Omental fat pad (tissue), 4 donors: ENCODE results near the gene USF2. TPM values are rescaled to one million over a fixed set of nuclear protein-coding genes. Genes with fewer than 3 reads are reported as not detected.
"Not testable (repeated sequence)": the region's sequence is repeated elsewhere in the genome, so short reads cannot be mapped to it uniquely, and the experiment has no call there.

Source experiments
- ATAC-seq: fragments of 150-250 bp; one replicate; pipeline ENCODE4 v1.9.1; 2016; ENCODE audit warnings: mild to moderate bottlenecking, moderate library complexity; ENCODE audit not compliant: low FRiP score
- DNase-seq: peaks from one replicate; pipeline ENCODE4 v3.0.0-alpha.2; 2019; ENCODE audit warnings: low spot score
- CTCF ChIP-seq, 3 donors: fragments of 450-650 bp; IDR thresholded peaks; one replicate each; pipeline ENCODE4 v1.5.1; 2016 to 2017; ENCODE audit warnings: antibody characterized with exemption in 3 of 3, mild to moderate bottlenecking in 3 of 3, moderate library complexity in 2 of 3
- total RNA-seq, 4 donors: library from RNA; depleted of rRNA; stranded (reverse); fragments of >200 nt; gene quantifications; one replicate each; pipeline ENCODE4 v1.1.0, GENCODE V29; 2016

The USF2 gene
- total RNA-seq, 4 donors from 2014 or later, result 67.0 to 106 (median 92.0) TPM

DNA sequence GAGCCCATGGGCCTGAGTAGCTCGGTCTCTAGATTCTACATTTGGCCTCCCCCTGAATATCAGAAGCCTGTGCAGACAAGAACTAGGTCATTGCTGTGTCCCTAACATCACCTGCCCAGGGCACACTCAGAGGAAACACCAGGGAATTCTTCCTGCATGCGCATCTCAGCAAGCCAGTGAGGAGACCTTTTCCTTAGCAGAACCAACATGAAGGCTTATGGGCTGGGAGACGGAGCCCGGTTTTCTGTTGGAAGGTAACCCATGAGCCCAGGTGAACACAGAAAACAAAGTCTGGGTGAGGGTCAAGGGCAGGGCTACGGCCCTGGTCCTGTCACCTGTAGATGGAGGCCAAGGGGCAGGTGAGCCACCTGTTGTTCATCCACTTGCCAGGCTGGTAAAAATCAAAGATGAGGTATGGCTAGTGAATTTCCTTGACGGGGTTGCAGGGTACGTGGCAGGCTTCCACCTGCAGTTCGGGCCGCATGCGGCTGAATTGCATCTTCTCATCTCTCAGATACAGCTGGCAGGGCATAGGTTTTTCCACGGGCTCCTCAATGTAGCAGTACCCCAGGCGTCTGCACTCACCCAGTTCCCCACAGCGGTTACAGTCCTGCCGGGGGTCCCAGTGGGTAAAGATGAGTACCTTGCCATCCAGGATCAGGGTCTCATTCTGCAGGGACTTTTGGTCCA, 36.7 kb upstream of the USF2 start:
- ATAC-seq (no peak), DNase-seq (no peak)
- no peak for TF ChIP-seq CTCF (IDR thresholded peaks at IDR 0.05)

DNA sequence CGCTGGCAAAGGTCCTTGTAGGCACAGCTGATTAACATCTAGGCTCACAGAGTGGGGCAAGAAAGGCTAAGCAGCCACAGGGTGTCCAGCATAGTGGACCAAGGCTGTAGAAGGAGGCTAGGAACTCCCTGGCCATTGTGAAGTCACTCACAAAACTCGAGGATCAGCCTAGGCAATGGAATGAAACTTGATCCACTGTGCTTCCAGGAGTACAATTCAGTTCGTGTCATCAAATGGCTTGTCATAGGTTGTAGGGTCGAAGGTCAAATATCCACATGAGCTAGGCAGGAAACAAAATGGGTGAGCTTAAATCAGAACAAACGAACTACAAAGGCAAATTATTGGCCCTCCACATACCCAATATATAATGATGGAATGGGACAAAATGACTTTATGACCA, 35.9 kb upstream of the USF2 start:
- ATAC-seq (no peak), DNase-seq (no peak)
- no peak for TF ChIP-seq CTCF (IDR thresholded peaks at IDR 0.05)

DNA sequence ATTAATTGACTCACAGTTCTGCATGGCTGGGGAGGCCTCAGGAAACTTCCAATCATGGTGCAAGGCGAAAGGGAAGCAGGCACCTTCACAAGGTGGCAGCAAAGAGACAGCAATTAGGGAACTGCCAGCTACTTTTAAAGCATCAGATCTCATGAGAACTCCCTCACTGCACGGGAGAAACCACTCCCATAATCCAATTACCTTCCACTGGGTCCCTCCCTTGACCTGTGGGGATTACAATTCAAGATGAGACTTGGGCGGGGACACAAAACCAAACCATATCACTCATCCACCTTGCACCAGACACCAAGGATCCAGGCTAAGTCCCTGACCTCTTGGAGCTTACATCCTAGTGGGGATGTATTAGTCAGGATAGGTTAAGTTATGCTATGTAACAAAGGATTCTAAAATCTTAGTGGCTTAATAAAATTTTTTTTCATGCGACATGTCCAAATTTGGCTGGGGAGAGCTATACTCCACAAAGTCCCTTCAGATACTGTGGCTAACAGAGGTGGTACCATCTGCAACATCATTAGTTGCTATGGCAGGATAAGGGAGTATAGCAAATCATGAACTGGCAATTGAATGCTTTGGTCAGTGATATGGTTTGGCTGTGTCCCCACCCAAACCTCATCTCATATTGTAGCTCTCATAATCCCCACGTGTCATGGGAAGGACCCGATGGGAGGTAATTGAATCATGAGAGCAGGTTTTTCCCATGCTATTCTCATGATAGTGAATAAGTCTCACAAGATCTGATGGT, 31.9 kb upstream of the USF2 start:
- DNase-seq, result no peak
- TF ChIP-seq CTCF (IDR thresholded peaks at IDR 0.05), result no peak
- no peak for ATAC-seq

DNA sequence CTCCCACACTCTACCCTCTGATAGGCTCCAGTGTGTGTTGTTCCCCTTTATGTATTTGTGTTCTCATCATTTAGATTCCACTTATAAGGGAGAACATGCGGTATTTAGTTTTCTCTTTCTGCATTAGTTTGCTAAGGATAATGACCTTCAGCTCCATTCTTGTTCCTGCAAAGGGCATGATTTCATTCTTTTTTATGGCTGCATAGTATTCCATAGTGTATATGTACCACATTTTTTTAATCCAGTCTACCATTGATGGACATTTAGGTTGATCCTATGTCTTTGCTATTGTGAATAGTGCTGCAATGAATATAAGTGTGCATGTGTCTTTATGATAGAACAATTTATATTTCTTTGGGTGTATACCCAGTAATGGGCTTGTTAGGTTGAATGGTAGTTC, 29.2 kb upstream of the USF2 start:
- not testable (repeated sequence) for DNase-seq, ATAC-seq

DNA sequence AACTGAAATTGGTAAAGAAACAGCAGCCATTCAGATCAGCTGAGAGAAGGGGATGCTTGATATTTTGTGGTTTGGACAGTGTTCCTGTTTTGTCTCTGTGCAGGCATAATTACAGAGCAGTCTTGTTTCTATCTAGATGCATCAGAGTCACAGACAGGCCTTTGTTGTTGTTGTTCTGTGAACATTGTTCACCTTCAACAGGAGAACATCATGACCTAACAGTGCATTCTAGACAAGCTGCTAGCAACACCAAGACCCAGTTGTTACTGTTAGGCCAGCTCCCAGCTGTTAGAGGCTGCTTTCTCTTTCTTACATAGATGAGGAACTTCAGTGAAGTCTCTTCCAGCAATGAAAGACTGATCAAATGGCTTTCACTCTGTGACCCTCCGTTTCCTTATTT, 28.4 kb upstream of the USF2 start:
- ATAC-seq, result no peak
- no peak for TF ChIP-seq CTCF (IDR thresholded peaks at IDR 0.05)
- DNase-seq, result no peak

GRCh38 chr19:35241417-35241816, 27.3 kb upstream of the USF2 start:
- TF ChIP-seq CTCF (IDR thresholded peaks at IDR 0.05), result no peak
- ATAC-seq, result no peak

GRCh38 chr19:35246466-35247092, 22.2 kb upstream of the USF2 start:
- ATAC-seq (no peak), DNase-seq (no peak)
- no peak for TF ChIP-seq CTCF (IDR thresholded peaks at IDR 0.05)

More at GRCh38 chr19:35241417-35241816, 27.3 kb upstream of the USF2 start:
- no peak for DNase-seq
